ENCODE measurements around the gene SLC39A11. TPM values are rescaled to one million over a fixed set of nuclear protein-coding genes. Genes with fewer than 3 reads are reported as not detected.
"Not testable (repeated sequence)": the region's sequence is repeated elsewhere in the genome, so short reads cannot be mapped to it uniquely, and the experiment has no call there.

The SLC39A11 gene
- total RNA-seq, 1 donor from 2014 or later: 26.0 TPM

DNA sequence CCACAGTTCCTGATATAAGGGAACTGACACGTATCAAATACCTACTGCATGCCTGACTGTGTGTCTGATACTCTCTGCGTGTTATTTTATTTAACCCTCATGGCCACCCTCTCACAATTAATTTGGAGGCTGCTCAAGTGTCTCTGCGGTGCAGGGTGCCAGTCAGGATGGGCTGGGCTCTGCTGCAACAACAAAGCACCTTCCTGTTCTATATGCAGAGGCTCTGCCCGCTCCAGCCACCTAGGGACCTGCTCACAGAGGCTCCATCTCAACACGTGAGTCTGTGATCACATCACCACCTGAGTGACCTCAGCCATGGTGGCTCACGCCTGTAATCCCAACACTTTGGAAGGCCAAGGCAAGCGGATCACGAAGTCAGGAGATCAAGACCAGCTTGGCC is 87.1 kb downstream of the SLC39A11 start:
- no peak overlapping the region for H3K4me3 Mint-ChIP-seq
- no peaks in the 10 kb centered on the region for H3K4me1 Mint-ChIP-seq
- no peaks in the 10 kb centered on the region for H3K36me3 Mint-ChIP-seq
- peaks cover 1% of the 10 kb centered on the region for H3K27me3 Mint-ChIP-seq (ENCODE audit: low read depth)
- H3K27ac Mint-ChIP-seq: no peak overlapping the region
- DNase-seq (ENCODE audit: low spot score in 2 of 2, unreplicated experiment in 2 of 2): no peak
- H3K9me3 Mint-ChIP-seq: peaks cover 4% of the 10 kb centered on the region
- TF ChIP-seq, protein P1, sequence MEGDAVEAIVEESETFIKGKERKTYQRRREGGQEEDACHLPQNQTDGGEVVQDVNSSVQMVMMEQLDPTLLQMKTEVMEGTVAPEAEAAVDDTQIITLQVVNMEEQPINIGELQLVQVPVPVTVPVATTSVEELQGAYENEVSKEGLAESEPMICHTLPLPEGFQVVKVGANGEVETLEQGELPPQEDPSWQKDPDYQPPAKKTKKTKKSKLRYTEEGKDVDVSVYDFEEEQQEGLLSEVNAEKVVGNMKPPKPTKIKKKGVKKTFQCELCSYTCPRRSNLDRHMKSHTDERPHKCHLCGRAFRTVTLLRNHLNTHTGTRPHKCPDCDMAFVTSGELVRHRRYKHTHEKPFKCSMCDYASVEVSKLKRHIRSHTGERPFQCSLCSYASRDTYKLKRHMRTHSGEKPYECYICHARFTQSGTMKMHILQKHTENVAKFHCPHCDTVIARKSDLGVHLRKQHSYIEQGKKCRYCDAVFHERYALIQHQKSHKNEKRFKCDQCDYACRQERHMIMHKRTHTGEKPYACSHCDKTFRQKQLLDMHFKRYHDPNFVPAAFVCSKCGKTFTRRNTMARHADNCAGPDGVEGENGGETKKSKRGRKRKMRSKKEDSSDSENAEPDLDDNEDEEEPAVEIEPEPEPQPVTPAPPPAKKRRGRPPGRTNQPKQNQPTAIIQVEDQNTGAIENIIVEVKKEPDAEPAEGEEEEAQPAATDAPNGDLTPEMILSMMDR (IDR thresholded peaks at IDR 0.05; ENCODE audit: unreplicated experiment): no peak

DNA sequence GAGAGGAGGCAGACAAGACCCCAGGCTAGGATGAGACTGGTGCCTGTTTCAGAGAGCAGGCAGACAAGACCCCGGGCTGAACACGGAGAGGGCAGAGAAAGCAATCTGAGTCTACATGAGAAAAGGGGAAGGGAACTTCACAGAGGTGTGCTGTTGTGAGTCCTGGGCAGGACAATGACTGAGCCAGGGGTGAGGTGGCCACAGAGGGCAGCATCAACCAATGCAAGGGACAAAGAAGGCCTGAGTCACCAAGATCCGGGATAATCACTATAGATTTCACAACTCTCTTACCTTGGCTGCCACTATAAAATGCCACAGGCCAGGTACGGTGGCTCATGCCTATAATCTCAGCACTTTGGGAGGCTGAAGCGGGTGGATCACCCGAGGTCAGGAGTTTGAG is 89.0 kb downstream of the SLC39A11 start:
- Mint-ChIP-seq H3K27me3 (ENCODE audit: low read depth) (peaks cover 4% of the 10 kb centered on the region), H3K36me3 (no peaks in the 10 kb centered on the region), H3K4me1 (no peaks in the 10 kb centered on the region), H3K4me3 (no peak overlapping the region), H3K9me3 (peaks cover 4% of the 10 kb centered on the region), H3K27ac (no peak overlapping the region)
- TF ChIP-seq, protein P1 (IDR thresholded peaks at IDR 0.05; ENCODE audit: unreplicated experiment): no peak
- DNase-seq (ENCODE audit: low spot score in 2 of 2, unreplicated experiment in 2 of 2): no peak

DNA sequence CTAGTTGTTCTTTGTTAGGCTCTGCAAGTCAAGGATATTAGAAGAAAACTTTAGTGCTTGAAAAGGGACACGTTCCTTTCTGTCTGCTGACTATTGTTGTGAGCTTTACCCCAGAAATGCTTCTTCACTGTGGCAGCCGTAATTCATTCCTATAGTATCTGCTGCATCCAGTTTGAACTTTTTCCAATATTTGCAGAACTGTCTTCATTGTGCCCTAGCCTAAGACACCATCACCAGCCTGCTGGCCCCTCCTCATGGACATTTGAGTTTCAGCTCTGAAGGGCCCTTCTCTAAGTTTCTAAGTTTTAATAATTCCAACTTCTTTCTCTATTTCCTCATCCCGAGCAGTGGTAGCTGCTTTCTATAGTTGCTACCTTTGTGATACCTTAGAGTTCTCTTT is 91.7 kb downstream of the SLC39A11 start:
- Mint-ChIP-seq H3K27ac (no peak overlapping the region), H3K27me3 (ENCODE audit: low read depth) (peaks cover 4% of the 10 kb centered on the region), H3K36me3 (peaks cover 6% of the 10 kb centered on the region), H3K9me3 (peaks cover 15% of the 10 kb centered on the region), H3K4me1 (peaks cover 5% of the 10 kb centered on the region), H3K4me3 (no peak overlapping the region)
- TF ChIP-seq, protein P1 (IDR thresholded peaks at IDR 0.05; ENCODE audit: unreplicated experiment): no peak
- no peak for DNase-seq (ENCODE audit: low spot score in 2 of 2, unreplicated experiment in 2 of 2)

DNA sequence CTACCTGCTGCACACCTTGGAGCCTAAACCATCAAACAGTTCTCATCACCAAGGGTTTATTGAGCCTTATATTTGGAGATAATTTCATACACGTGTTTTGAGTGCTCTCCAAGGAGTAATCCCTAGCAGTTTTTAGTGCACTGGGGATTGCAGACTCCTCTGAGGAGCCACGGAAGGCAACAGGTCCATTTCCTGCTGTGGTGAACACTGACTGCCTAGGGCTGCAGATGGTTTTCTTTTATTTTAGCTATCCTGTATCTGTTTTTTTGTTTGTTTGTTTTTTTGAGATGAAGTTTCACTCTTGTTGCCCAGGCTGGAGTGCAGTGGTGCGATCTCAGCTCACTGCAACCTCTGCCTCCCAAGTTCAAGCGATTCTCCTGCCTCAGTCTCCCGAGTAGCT is 93.0 kb downstream of the SLC39A11 start:
- not testable (repeated sequence) for H3K4me1 Mint-ChIP-seq; H3K36me3 Mint-ChIP-seq; H3K4me3 Mint-ChIP-seq; H3K27me3 Mint-ChIP-seq (ENCODE audit: low read depth); H3K27ac Mint-ChIP-seq; DNase-seq (ENCODE audit: low spot score in 2 of 2, unreplicated experiment in 2 of 2)
- H3K9me3 Mint-ChIP-seq: peaks cover 16% of the 10 kb centered on the region

DNA sequence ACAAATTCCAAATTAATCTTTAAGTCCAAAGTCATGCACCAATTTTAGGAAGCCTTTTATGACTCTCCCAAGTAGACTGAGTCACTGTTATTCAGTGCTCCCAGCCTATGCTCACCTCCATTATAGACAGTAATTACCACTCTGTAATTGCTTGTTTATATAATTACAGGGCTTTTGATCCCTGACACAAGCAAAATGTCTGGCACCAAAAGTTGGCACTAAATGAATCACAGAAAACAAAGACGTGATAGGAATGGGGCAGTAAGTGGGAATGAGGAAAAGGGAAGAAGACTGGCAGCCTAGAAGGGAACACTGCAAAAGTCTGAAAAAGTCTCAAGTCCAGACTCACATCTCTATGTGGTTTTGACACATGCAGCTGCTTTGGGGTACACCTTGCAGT is 94.1 kb downstream of the SLC39A11 start:
- TF ChIP-seq, protein P1 (IDR thresholded peaks at IDR 0.05; ENCODE audit: unreplicated experiment): no peak
- Mint-ChIP-seq H3K36me3 (peaks cover 6% of the 10 kb centered on the region), H3K4me3 (no peak overlapping the region), H3K9me3 (peaks cover 14% of the 10 kb centered on the region), H3K27ac (no peak overlapping the region), H3K27me3 (ENCODE audit: low read depth) (peaks cover 4% of the 10 kb centered on the region), H3K4me1 (peaks cover 5% of the 10 kb centered on the region)
- no peak for DNase-seq (ENCODE audit: low spot score in 2 of 2, unreplicated experiment in 2 of 2)

DNA sequence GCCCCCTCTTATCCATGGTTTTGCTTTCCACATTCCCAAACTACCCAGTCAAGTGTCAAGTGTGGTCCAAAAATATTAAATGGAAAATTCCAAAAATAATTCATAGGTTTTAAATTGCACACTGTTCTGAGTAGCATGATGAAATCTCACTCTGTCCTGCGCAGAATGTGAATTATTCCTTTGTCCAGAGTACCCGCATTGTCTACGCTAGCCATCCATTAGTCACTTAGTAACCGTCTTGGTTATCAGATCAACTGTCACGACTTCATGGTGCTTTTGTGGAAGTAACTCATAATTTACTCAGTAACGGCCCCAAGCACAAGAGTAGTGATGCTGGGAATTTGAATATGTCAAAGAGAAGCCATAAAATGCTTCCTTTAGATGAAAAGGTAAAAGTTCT is 94.9 kb downstream of the SLC39A11 start:
- Mint-ChIP-seq H3K4me3 (no peak overlapping the region), H3K4me1 (peaks cover 9% of the 10 kb centered on the region), H3K27me3 (ENCODE audit: low read depth) (peaks cover 4% of the 10 kb centered on the region), H3K9me3 (peaks cover 14% of the 10 kb centered on the region), H3K27ac (no peak overlapping the region), H3K36me3 (peaks cover 6% of the 10 kb centered on the region)
- no peak for DNase-seq (ENCODE audit: low spot score in 2 of 2, unreplicated experiment in 2 of 2)
- TF ChIP-seq, protein P1 (IDR thresholded peaks at IDR 0.05; ENCODE audit: unreplicated experiment): no peak
